K562 (cell line): ENCODE data around the gene TALDO1. TPM values are rescaled to one million over a fixed set of nuclear protein-coding genes. Genes with fewer than 3 reads are reported as not detected.
A peak's percentile ranks its signal among the peaks of the same experiment; 100 is the strongest.

ENCODE experiments used
- ATAC-seq: fragments of 200-7000 bp; cut with Tn5 transposase; 3 replicates; pipeline ENCODE4 v1.9.1; 2020; ENCODE audit warnings: moderate library complexity
- BruUV-seq: library from RNA; stranded (reverse); fragments of 400-500 nt; replicated peaks from 2 replicates; lab custom pipeline; 2021; lab: Mats Ljungman, UMichigan
- CTCF ChIA-PET: fragments of 300-600 bp; formaldehyde crosslinking; extraction: SDS; loops from one replicate; lab custom pipeline; 2021; ENCODE audit warnings: low intra/inter-chr PET ratio; lab: Yijun Ruan, JAX
- POLR2A ChIA-PET: fragments of 300-600, 350-650 bp; sonication (Branson Sonifier 250); formaldehyde crosslinking; extraction: SDS; loops from one replicate; lab custom pipeline; 2021; ENCODE audit warnings: antibody characterized with exemption, inconsistent platforms; lab: Yijun Ruan, JAX
- DNase-seq, 4 experiments: peaks; one replicate each; pipeline versions ENCODE4 v3.0.0 to v3.0.0-alpha.2; 2011 to 2018; ENCODE audit warnings: low spot score in 3 of 4, mixed read lengths in 3 of 4; ENCODE audit errors: extremely low read depth in 1 of 4
- FAIRE-seq: peaks from 2 replicates; lab custom pipeline; 2011; peaks lifted over from hg19 to GRCh38; lab: Jason Lieb, UNC
- H2AFZ ChIP-seq: 2 replicates; pipeline ENCODE4 v1.6.0; 2011; ENCODE audit warnings: low read depth, low read length, control low read depth, inconsistent platforms
- H3K27ac ChIP-seq: fragments of 200-600 bp; 3 replicates; pipeline ENCODE4 v1.8.0; 2011; ENCODE audit warnings: low read depth, mild to moderate bottlenecking, control low read depth, inconsistent platforms, low read length, moderate library complexity, mixed read lengths; ENCODE audit errors: extremely low read depth
- H3K27me3 ChIP-seq, 2 experiments: fragments of 300-600 bp in 1 of 2; 2 replicates in 1 of 2; 3 replicates in 1 of 2; pipeline versions ENCODE4 v1.6.0 to v1.8.0; 2011; ENCODE audit warnings: inconsistent platforms in 2 of 2, low read length in 2 of 2, mild to moderate bottlenecking in 1 of 2, mixed read lengths in 1 of 2, moderate library complexity in 1 of 2; ENCODE audit not compliant: control insufficient read depth in 2 of 2, insufficient read depth in 2 of 2
- H3K36me3 ChIP-seq: fragments of 300-600 bp; 3 replicates; pipeline ENCODE4 v1.8.0; 2011; ENCODE audit warnings: mild to moderate bottlenecking, low read length, inconsistent platforms; ENCODE audit not compliant: control insufficient read depth, insufficient read depth
- H3K4me1 ChIP-seq, 2 experiments: fragments of 200-600 bp in 1 of 2; replicated peaks in 1 of 2; 2 replicates in 1 of 2; 3 replicates in 1 of 2; pipeline versions ENCODE4 v1.5.1 to v1.8.0; 2011; ENCODE audit warnings: inconsistent platforms in 2 of 2, low read length in 2 of 2, mild to moderate bottlenecking in 1 of 2, mixed read lengths in 1 of 2, moderate library complexity in 1 of 2; ENCODE audit not compliant: control insufficient read depth in 2 of 2, insufficient read depth in 2 of 2
- H3K4me2 ChIP-seq: 2 replicates; pipeline ENCODE4 v1.6.1; 2011; ENCODE audit warnings: low read length, control low read depth, inconsistent platforms, mixed read lengths; ENCODE audit not compliant: insufficient read depth
- H3K4me3 ChIP-seq: fragments of 200-600 bp; sonication (generic), shearing (Covaris generic); 2 replicates; pipeline ENCODE4 v1.5.1; 2016; ENCODE audit warnings: control low read depth, inconsistent platforms
- H3K79me2 ChIP-seq: fragments of 200-600 bp; 3 replicates; pipeline ENCODE4 v1.8.0; 2011; ENCODE audit warnings: low read length, inconsistent platforms; ENCODE audit not compliant: control insufficient read depth, insufficient read depth
- H3K9ac ChIP-seq, 2 experiments: 2 replicates each; pipeline versions ENCODE4 v1.6.0 to v1.6.1; 2011; ENCODE audit warnings: low read depth in 2 of 2, low read length in 2 of 2, control low read depth in 1 of 2, inconsistent platforms in 1 of 2, mild to moderate bottlenecking in 1 of 2, mixed read lengths in 1 of 2; ENCODE audit not compliant: insufficient read depth in 1 of 2
- H3K9me1 ChIP-seq: one replicate; pipeline ENCODE4 v1.6.0; 2011; ENCODE audit warnings: inconsistent platforms, mild to moderate bottlenecking, low read length, moderate library complexity; ENCODE audit not compliant: control insufficient read depth, insufficient read depth
- H3K9me3 ChIP-seq: replicated peaks from 2 replicates; pipeline ENCODE4 v1.5.1; 2011; ENCODE audit warnings: low read depth, low read length, inconsistent platforms; ENCODE audit not compliant: control insufficient read depth, insufficient read depth
- H4K20me1 ChIP-seq: replicated peaks from 2 replicates; pipeline ENCODE4 v1.6.1; 2011; ENCODE audit warnings: low read length, inconsistent platforms, mixed read lengths; ENCODE audit not compliant: control insufficient read depth, insufficient read depth
- FOS ChIP-seq: IDR thresholded peaks from 3 replicates; pipeline ENCODE4 v1.6.1; 2011; ENCODE audit not compliant: insufficient read length; ENCODE audit errors: extremely low read depth
- HMG20B ChIP-seq: fragments of 250-450 bp; sonication (Bioruptor Pico); IDR thresholded peaks from 2 replicates; pipeline ENCODE4 v1.5.0; 2021; ENCODE audit warnings: mild to moderate bottlenecking
- KAT2B ChIP-seq: IDR thresholded peaks from one replicate; pipeline ENCODE4 v1.6.1; 2012; ENCODE audit warnings: low read depth, mild to moderate bottlenecking, control low read depth, inconsistent platforms, low read length, moderate library complexity
- KDM5B ChIP-seq: fragments of 200-600 bp; sonication (generic); IDR thresholded peaks from 2 replicates; pipeline ENCODE4 v1.6.1; 2012; ENCODE audit warnings: low read depth, mild to moderate bottlenecking, moderate library complexity, low read length, control low read depth, inconsistent platforms; ENCODE audit not compliant: insufficient replicate concordance
- MLX ChIP-seq, 2 experiments: fragments of 450-650 bp in 1 of 2; sonication (generic) in 1 of 2; formaldehyde crosslinking; conservative IDR thresholded peaks; 2 replicates each; pipeline versions ENCODE4 v1.4.0 to v1.8.1; 2020 to 2022; ENCODE audit warnings: mild to moderate bottlenecking in 1 of 2, missing genetic modification reagents in 1 of 2
- PHF21A ChIP-seq: fragments of 450-650 bp; IDR thresholded peaks from 2 replicates; pipeline ENCODE4 v1.6.1; 2017; ENCODE audit warnings: low read depth, borderline replicate concordance
- POLR2AphosphoS2 ChIP-seq: IDR thresholded peaks from 2 replicates; pipeline ENCODE4 v1.6.1; 2012; ENCODE audit warnings: low read length, improper control_type of control experiment
- RBM15 ChIP-seq: fragments of 200-400 bp; formaldehyde crosslinking; IDR thresholded peaks from 2 replicates; pipeline ENCODE4 v1.6.1; 2018; ENCODE audit warnings: mild to moderate bottlenecking, low read length, moderate library complexity; ENCODE audit not compliant: insufficient read depth
- ZBTB33 ChIP-seq: sonication (generic); formaldehyde crosslinking; IDR thresholded peaks from 2 replicates; pipeline ENCODE4 v1.8.1; 2023; ENCODE audit warnings: mild to moderate bottlenecking, missing genetic modification reagents
- WGBS: fragments of 100-300 bp; shearing (Covaris generic); methylation state at CpG from one replicate; pipeline ENCODE4 v1.1.6; 2016; ENCODE audit warnings: low coverage, mixed read lengths; ENCODE audit not compliant: insufficient coverage; ENCODE audit errors: missing lambda C conversion rate; 5-methylcytosine and 5-hydroxymethylcytosine counted together
- in situ Hi-C: fragments of 300-500 bp; cut with MboI; formaldehyde crosslinking; loops from 4 replicates; pipeline ENCODE4 v1.15.0; 2018; ENCODE audit warnings: inconsistent platforms, mixed read lengths
- intact Hi-C: fragments of 100-400 bp; cut with micrococcal nuclease; formaldehyde crosslinking; loops from 2 replicates; pipeline ENCODE4 v1.14.2; 2022
- polyA plus RNA-seq, 8 experiments: library from polyadenylated mRNA; depleted of rRNA in 4 of 8; stranded (reverse) in 5 of 8; unstranded in 3 of 8; fragments of >200 nt; fragmentation: Nextera tagmentation in 2 of 8; fragmentation: Illumina TruSeq in 1 of 8; extraction: Ambion mirVana in 2 of 8; extraction: Trizol in 1 of 8; gene quantifications; 2 replicates each; pipeline versions ENCODE4 v1.2.1 to v1.2.3, GENCODE V29; 2011 to 2014; ENCODE audit warnings: inconsistent platforms in 1 of 8, missing spikeins in 1 of 8
- total RNA-seq, 7 experiments: library from RNA; depleted of rRNA in 6 of 7; stranded (reverse); fragments of >200 nt in 6 of 7; fragmentation: Illumina TruSeq in 2 of 7; extraction: Trizol in 2 of 7; gene quantifications; 2 replicates each; pipeline versions ENCODE4 v1.2.1 to v1.2.3, GENCODE V29; 2011 to 2021; ENCODE audit warnings: low replicate concordance in 1 of 7

TALDO1 gene
- total and polyA plus RNA-seq, 9 of the 15 experiments (the other 6 are each of a cell fraction or from before 2014, with no cell fraction given): 260 to 541 (median 441) TPM

GRCh38 chr11:720017-720641, 27.1 kb upstream of the TALDO1 start:
- BruUV-seq: no TSS peak
- peak; percentile 54; the same call in 1 of the 2 replicates for TF ChIP-seq ZBTB33 (CRISPR knock-in tag)
- TF ChIP-seq POLR2AphosphoS2: no peak
- TF ChIP-seq HMG20B: no peak
- TF ChIP-seq FOS: no peak
- TF ChIP-seq PHF21A: no peak
- peak; percentile 13 for TF ChIP-seq KDM5B
- no peak for TF ChIP-seq KAT2B
- TF ChIP-seq MLX (CRISPR knock-in tag; conservative IDR thresholded peaks at IDR 0.05): no peak
- no peak for TF ChIP-seq RBM15
- Histone ChIP-seq H3K9me1 (no peaks in the 10 kb centered on the region), H3K79me2 (no peaks in the 10 kb centered on the region), H3K4me1 (peaks cover 4 to 54% of the 10 kb centered on the region in 2 experiments), H2AFZ (0 out of 2 replicates have a peak overlapping the region, but pooled peaks have one; percentile 14), H3K9me3 (no peaks in the 10 kb centered on the region), H3K4me3 (no peak overlapping the region), H3K9ac (peak overlapping the region in 1 of 2 experiments; percentile 76; a peak in 1 of 4 replicates), H3K36me3 (no peaks in the 10 kb centered on the region), H3K27me3 (no peaks in the 10 kb centered on the region; a peak in 1 of 5 replicates), H3K4me2 (no peak overlapping the region), H4K20me1 (no peaks in the 10 kb centered on the region; the same call in 1 of the 2 replicates), H3K27ac (no peak overlapping the region)
- FAIRE-seq (no peak), DNase-seq (peak in 1 of 4 experiments; percentile 4), ATAC-seq (no peak)
- intact Hi-C loops: no loop called here
- in situ Hi-C loops: no loop called here
- 70% methylated on average over 33 of the region's 35 CpGs for WGBS
- POLR2A ChIA-PET: interaction anchor here (1.0 kb wide), 1 partner anchor 9 kb away, joined by 3 read pairs; no protein-coding TSS in a partner anchor
- CTCF ChIA-PET: no interaction called here
